HepG2 (cell line): ENCODE measurements around the gene CAMK1. TPM values are rescaled to one million over a fixed set of nuclear protein-coding genes. Genes with fewer than 3 reads are reported as not detected.

ENCODE experiments used
- ARID3A ChIP-seq: IDR thresholded peaks from 2 replicates; pipeline ENCODE4 v1.6.1; 2012; ENCODE audit warnings: low read depth, low read length, improper control_type of control experiment
- GRHL1 ChIP-seq: sonication (generic); formaldehyde crosslinking; conservative IDR thresholded peaks from 2 replicates; pipeline ENCODE4 v1.8.0; 2022; ENCODE audit warnings: missing genetic modification reagents
- HNRNPK ChIP-seq: fragments of 200-400 bp; formaldehyde crosslinking; IDR thresholded peaks from 2 replicates; pipeline ENCODE4 v1.6.1; 2018; ENCODE audit warnings: low read length, low read depth, moderate library complexity, mild to moderate bottlenecking; ENCODE audit not compliant: poor library complexity, severe bottlenecking
- PHB2 ChIP-seq: fragments of 450-650 bp; IDR thresholded peaks from 2 replicates; pipeline ENCODE4 v1.6.1; 2018; ENCODE audit not compliant: partially characterized antibody
- RARG ChIP-seq: sonication (generic); formaldehyde crosslinking; IDR thresholded peaks from 2 replicates; pipeline ENCODE4 v1.4.0; 2020; ENCODE audit warnings: low read depth, mild to moderate bottlenecking, missing genetic modification reagents
- THAP8 ChIP-seq: sonication (generic); formaldehyde crosslinking; IDR thresholded peaks from 2 replicates; pipeline ENCODE4 v1.5.1; 2020; ENCODE audit warnings: missing genetic modification reagents, mild to moderate bottlenecking, borderline replicate concordance
- ZFP90 ChIP-seq: sonication (generic); formaldehyde crosslinking; IDR thresholded peaks from 2 replicates; pipeline ENCODE4 v1.8.0; 2022; ENCODE audit warnings: missing genetic modification reagents, mild to moderate bottlenecking, inconsistent platforms, borderline replicate concordance
- ZFY ChIP-seq: sonication (generic); formaldehyde crosslinking; IDR thresholded peaks from 2 replicates; pipeline ENCODE4 v1.4.0; 2020; ENCODE audit warnings: missing genetic modification reagents
- ZNF142 ChIP-seq: sonication (generic); formaldehyde crosslinking; IDR thresholded peaks from 2 replicates; pipeline ENCODE4 v1.4.0; 2020; ENCODE audit warnings: missing genetic modification reagents
- ZNF609 ChIP-seq: sonication (generic); formaldehyde crosslinking; IDR thresholded peaks from 2 replicates; pipeline ENCODE4 v1.4.0; 2020; ENCODE audit warnings: mild to moderate bottlenecking, missing genetic modification reagents, borderline replicate concordance
- ZSCAN21 ChIP-seq: sonication (generic); formaldehyde crosslinking; IDR thresholded peaks from 2 replicates; pipeline ENCODE4 v1.8.0; 2022; ENCODE audit warnings: mild to moderate bottlenecking, missing genetic modification reagents, moderate library complexity, borderline replicate concordance
- polyA plus RNA-seq, 8 experiments: library from polyadenylated mRNA; depleted of rRNA in 3 of 8; stranded (reverse) in 7 of 8; unstranded in 1 of 8; fragments of >200 nt; fragmentation: Illumina TruSeq in 4 of 8; extraction: Trizol in 4 of 8; gene quantifications; 2 replicates each; pipeline versions ENCODE4 v1.2.1 to v1.2.3, GENCODE V29; 2011 to 2016; ENCODE audit warnings: low read depth in 4 of 8, missing spikeins in 1 of 8, mixed read lengths in 1 of 8; ENCODE audit not compliant: insufficient read depth in 1 of 8
- total RNA-seq, 5 experiments: library from RNA; depleted of rRNA; stranded (reverse); fragments of >200 nt; fragmentation: Illumina TruSeq; extraction: Trizol; gene quantifications; 2 replicates each; pipeline ENCODE4 v1.2.3, GENCODE V29; 2016; ENCODE audit warnings: low read depth in 1 of 5

The CAMK1 gene
- total and polyA plus RNA-seq, 2 of the 13 experiments (the other 11 are each of a cell fraction or from before 2014, with no cell fraction given): 26.4 to 53.3 TPM

GRCh38 chr3:9749645-9750555 lies 19.8 kb downstream of the CAMK1 start, which contains the start of gene OGG1 (continued):
- TF ChIP-seq GRHL1 (CRISPR knock-in tag): no peak
- no peak for TF ChIP-seq HNRNPK
- TF ChIP-seq ZSCAN21 (CRISPR knock-in tag): peak; percentile 64; the same call in 1 of the 2 replicates
- peak; percentile 78 for TF ChIP-seq ZFY
- peak; percentile 43; the same call in 1 of the 2 replicates for TF ChIP-seq ZNF609 (CRISPR knock-in tag)
- no peak for TF ChIP-seq ARID3A
- TF ChIP-seq THAP8 (CRISPR knock-in tag): no peak
- TF ChIP-seq PHB2: no peak
- peak; percentile 75 for TF ChIP-seq ZFP90 (CRISPR knock-in tag)
- TF ChIP-seq ZNF142 (CRISPR knock-in tag): no peak; the same call in none of the 2 replicates
- no peak for TF ChIP-seq RARG (CRISPR knock-in tag)
